Measurements from ENCODE around the gene AGBL1. TPM values are rescaled to one million over a fixed set of nuclear protein-coding genes. Genes with fewer than 3 reads are reported as not detected.
"Not testable (repeated sequence)": the region's sequence is repeated elsewhere in the genome, so short reads cannot be mapped to it uniquely, and the experiment has no call there.

The AGBL1 gene
- total and polyA plus RNA-seq, 2 experiments from 2014 or later: 0.03 TPM; not detected in 1

- Histone ChIP-seq H3K4me2 (0 out of 2 replicates have a peak overlapping the region, but pooled peaks have one; percentile 51), H2AFZ (0 out of 2 replicates have a peak overlapping the region, but pooled peaks have one; percentile 74)
- H3K9me3 Mint-ChIP-seq; H3K27ac ChIP-seq (ENCODE audit: low read depth); H3K79me2 ChIP-seq (replicated peaks; ENCODE audit: insufficient read depth); H3K27me3 ChIP-seq (ENCODE audit: insufficient read depth); H3K4me1 ChIP-seq (ENCODE audit: insufficient read depth); ATAC-seq; H3K36me3 Mint-ChIP-seq (ENCODE audit: low read depth); H3K27ac Mint-ChIP-seq; H3K27me3 Mint-ChIP-seq (ENCODE audit: insufficient read depth, low read depth, poor library complexity); H3K4me3 Mint-ChIP-seq; DNase-seq (ENCODE audit: low spot score); H3K4me1 Mint-ChIP-seq; H3K36me3 ChIP-seq (ENCODE audit: insufficient read depth); H3K4me3 ChIP-seq; H3F3A ChIP-seq (replicated peaks; ENCODE audit: low read depth); H3K9me2 ChIP-seq (ENCODE audit: insufficient read depth); H4K20me1 ChIP-seq (replicated peaks; ENCODE audit: insufficient read depth): not testable (repeated sequence)
Observed at GRCh38 chr15:86528094-86528493, 448.4 kb downstream of the AGBL1 start.

GRCh38 chr15:86538141-86538540, 458.5 kb downstream of the AGBL1 start:
- Histone ChIP-seq H2AFZ (no peak overlapping the region), H3K4me3 (no peak overlapping the region), H3K36me3 (ENCODE audit: insufficient read depth) (no peaks in the 10 kb centered on the region), H3K9me2 (ENCODE audit: insufficient read depth) (peaks cover 14% of the 10 kb centered on the region; the same call in 1 of the 2 replicates), H3K4me2 (no peak overlapping the region), H3K4me1 (ENCODE audit: insufficient read depth) (no peaks in the 10 kb centered on the region), H3K27me3 (ENCODE audit: insufficient read depth) (no peaks in the 10 kb centered on the region), H3F3A (replicated peaks; ENCODE audit: low read depth) (no peaks in the 10 kb centered on the region), H3K79me2 (replicated peaks; ENCODE audit: insufficient read depth) (no peaks in the 10 kb centered on the region), H4K20me1 (replicated peaks; ENCODE audit: insufficient read depth) (no peaks in the 10 kb centered on the region), H3K27ac (ENCODE audit: low read depth) (no peak overlapping the region)
- ATAC-seq: no peak
- Mint-ChIP-seq H3K36me3 (ENCODE audit: low read depth) (no peaks in the 10 kb centered on the region), H3K27me3 (ENCODE audit: insufficient read depth, low read depth, poor library complexity) (no peaks in the 10 kb centered on the region), H3K9me3 (no peaks in the 10 kb centered on the region), H3K4me1 (no peaks in the 10 kb centered on the region), H3K4me3 (no peak overlapping the region), H3K27ac (no peak overlapping the region)
- no peak for DNase-seq (ENCODE audit: low spot score)
- no peak for TF ChIP-seq EZH2 (IDR thresholded peaks at IDR 0.05; ENCODE audit: low read depth, unreplicated experiment)
- no peak for TF ChIP-seq ZNF331 (CRISPR knock-in tag; IDR thresholded peaks at IDR 0.05; ENCODE audit: low read depth)
- no peak for TF ChIP-seq ETS1 (IDR thresholded peaks at IDR 0.05)
- TF ChIP-seq EZH2phosphoT487 (IDR thresholded peaks at IDR 0.05; ENCODE audit: unreplicated experiment): no peak
- TF ChIP-seq CTCF (conservative IDR thresholded peaks at IDR 0.05; ENCODE audit: low read depth in 2 of 2): no peak
- no peak for TF ChIP-seq NANOG (IDR thresholded peaks at IDR 0.05; ENCODE audit: borderline replicate concordance)
- TF ChIP-seq POLR2AphosphoS5 (IDR thresholded peaks at IDR 0.05; ENCODE audit: low read depth): no peak
- TF ChIP-seq STAT1 (IDR thresholded peaks at IDR 0.05; ENCODE audit: unreplicated experiment): no peak
- no peak for TF ChIP-seq ZNF114 (CRISPR knock-in tag; IDR thresholded peaks at IDR 0.05)
- no peak for TF ChIP-seq REST (IDR thresholded peaks at IDR 0.05; ENCODE audit: unreplicated experiment)

All from GM23338 (cell line).